HG03520 (cell line): ENCODE measurements around the gene BCL2L12.
A peak's percentile ranks its signal among the peaks of the same experiment; 100 is the strongest.

Source experiments
- ATAC-seq: cut with Tn5 transposase; IDR thresholded peaks from one replicate; pipeline ENCODE4 v1.9.1; 2021; ENCODE audit warnings: mild to moderate bottlenecking, moderate library complexity; ENCODE audit not compliant: unreplicated experiment

BCL2L12 gene

GRCh38 chr19:49662011-49662410, 3.7 kb upstream of the BCL2L12 start:
- no peak for ATAC-seq

DNA sequence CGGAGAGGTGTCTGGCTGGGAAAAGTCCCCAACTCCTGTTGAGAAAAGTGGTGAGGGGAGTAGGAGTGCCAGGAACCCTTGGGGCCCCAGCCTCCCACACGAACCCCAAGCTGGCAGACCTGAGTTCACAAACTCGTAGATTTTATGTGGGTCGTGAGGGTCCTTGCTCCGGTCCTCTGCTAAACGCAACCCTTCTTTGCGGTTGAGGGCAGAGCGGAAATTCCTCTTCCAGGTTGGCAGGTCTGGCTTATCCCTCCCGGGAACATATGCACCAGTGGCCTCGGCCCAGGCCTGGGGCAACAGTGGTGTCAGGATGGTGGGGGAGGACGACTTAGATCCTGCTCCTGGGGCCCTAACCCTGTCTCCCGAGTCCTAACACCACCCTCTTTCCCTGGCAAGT, 2.5 kb upstream of the BCL2L12 start:
- no peak for ATAC-seq

- ATAC-seq: no peak
These were observed 1.3 kb upstream of the BCL2L12 start for GRCh38 chr19:49664171-49665035.

GRCh38 chr19:49665036-49665350, 740 bp upstream of the BCL2L12 start:
- ATAC-seq: no peak

DNA sequence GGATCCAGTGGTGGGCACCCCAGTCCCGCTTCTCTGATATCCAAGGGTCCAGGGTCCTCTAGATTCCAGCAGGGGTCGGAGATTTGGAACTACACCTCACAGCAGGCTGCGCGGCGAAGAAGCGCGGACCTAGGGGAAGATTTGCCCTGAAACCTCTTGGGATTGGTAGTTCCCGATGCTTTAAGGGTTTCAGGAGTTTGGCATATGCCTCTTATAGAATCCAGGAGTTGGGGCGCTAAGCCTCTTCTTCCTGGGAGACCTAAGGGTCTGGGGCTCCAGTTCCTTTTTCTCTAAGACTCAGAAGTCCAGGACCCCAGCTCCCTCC, 349 bp downstream of the BCL2L12 start:
- ATAC-seq: no peak

GRCh38 chr19:49667473-49667872, 1.7 kb downstream of the BCL2L12 start:
- no peak for ATAC-seq

GRCh38 chr19:49669516-49669915, 3.8 kb downstream of the BCL2L12 start:
- ATAC-seq: no peak

DNA sequence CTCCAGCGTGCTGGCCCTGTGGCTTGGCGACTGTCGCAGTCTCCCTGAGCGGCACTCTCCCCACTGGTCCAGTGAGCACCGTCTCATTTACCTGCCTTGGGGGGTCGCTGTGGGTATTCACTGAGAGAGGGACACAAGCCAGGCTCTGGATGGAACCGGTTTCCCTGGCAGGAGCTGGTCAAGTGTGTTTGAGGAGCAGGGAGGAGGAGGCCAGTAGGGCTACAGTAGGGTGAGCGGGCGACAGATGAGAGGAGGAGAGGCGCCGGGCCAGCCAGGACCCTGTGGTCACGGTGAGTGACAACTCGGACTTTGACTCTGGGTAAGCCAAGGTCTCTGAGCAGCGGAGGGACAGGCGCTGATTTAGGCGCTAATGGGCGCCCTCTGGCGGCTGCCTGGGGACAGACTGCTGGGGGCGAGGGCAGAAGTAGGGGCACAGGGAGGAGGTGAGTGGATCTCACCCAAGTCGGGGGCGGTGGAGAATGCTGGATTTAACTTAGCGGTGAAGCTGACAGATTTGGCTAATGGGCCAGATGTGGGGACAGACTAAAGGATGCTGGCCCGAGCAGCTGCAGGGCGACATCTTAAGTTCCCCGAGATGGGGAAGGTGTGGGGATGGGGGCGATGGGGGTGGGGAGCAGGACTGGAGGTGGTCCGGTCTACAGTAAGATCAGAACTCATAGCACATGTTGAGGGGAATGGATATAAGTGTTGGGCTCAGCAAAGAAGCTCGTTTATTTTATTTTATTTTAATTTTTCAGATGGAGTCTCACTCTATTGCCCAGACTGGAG, 6.6 kb downstream of the BCL2L12 start:
- ATAC-seq: no peak

GRCh38 chr19:49676136-49676783, 10.5 kb downstream of the BCL2L12 start:
- peak; percentile 17 for ATAC-seq

DNA sequence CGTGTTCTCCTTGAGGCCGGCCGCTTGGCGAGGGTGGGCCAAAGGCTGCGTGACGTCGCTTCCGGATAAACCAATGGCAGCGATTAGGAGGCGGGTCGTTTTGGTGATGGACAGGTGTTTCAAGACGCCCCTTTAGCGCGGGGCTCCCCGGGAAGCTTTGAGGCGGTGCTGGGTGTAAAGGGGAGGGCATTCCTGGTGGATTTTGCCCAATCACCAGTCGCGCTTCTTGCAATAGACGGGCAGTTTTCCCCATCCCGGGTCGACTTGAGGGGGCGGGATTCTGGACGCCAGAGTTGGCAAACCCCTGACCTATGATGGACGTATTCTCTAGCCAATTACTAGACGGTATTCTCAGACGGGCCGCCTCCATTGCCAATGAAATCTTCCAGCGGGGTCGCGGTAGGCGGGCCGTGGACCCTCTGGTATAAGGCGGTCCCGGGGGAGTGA, 11.1 kb downstream of the BCL2L12 start:
- ATAC-seq: peak; percentile 62

GRCh38 chr19:49677231-49677900, 11.6 kb downstream of the BCL2L12 start, which contains the start of gene PRMT1:
Gene PRMT1, plus strand, starts transcription at chr19:49677271. Its CDS starts 10 bp downstream, at chr19:49677281.
- no peak for ATAC-seq

DNA sequence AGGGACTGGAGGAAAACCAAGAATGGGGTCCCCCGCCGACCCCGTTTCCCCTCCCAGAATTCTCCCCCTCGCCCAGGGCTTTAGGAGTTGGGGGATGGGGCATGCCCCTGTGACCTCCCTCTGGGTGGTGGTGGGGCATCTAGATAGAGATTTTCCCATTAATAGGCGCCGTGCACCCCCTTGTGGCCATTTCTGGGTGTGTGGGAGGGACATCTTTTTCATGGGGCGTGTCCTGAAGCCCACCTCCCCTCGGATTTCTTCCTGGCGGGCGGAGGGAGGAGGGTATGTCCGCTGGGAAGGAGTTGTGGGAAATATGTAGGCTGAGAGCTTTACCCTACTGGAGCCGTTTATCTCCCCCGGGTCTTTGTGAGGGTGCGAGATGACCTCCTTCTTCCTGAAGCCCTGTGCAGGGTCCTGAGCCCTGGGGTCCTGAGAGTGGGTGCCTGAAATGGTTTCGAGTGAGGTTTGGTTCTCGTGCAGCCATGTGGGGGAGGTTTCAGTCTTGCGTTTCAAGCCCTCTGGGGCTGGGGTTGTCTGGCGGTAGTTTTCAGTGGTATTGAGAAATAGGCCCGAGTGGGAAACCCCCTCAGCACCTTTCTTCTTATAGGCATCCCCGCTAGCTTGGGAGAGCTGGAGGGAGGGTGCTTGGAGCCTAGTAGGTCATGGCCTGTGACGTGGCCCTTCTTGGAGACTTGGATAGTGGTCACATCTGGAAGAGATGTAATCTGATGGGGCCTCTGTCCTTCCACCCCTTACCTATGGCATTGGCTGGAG, 12.4 kb downstream of the BCL2L12 start:
- ATAC-seq: no peak

GRCh38 chr19:49678985-49679770, 13.4 kb downstream of the BCL2L12 start:
- no peak for ATAC-seq

GRCh38 chr19:49679771-49680413, 14.2 kb downstream of the BCL2L12 start:
- no peak for ATAC-seq

DNA sequence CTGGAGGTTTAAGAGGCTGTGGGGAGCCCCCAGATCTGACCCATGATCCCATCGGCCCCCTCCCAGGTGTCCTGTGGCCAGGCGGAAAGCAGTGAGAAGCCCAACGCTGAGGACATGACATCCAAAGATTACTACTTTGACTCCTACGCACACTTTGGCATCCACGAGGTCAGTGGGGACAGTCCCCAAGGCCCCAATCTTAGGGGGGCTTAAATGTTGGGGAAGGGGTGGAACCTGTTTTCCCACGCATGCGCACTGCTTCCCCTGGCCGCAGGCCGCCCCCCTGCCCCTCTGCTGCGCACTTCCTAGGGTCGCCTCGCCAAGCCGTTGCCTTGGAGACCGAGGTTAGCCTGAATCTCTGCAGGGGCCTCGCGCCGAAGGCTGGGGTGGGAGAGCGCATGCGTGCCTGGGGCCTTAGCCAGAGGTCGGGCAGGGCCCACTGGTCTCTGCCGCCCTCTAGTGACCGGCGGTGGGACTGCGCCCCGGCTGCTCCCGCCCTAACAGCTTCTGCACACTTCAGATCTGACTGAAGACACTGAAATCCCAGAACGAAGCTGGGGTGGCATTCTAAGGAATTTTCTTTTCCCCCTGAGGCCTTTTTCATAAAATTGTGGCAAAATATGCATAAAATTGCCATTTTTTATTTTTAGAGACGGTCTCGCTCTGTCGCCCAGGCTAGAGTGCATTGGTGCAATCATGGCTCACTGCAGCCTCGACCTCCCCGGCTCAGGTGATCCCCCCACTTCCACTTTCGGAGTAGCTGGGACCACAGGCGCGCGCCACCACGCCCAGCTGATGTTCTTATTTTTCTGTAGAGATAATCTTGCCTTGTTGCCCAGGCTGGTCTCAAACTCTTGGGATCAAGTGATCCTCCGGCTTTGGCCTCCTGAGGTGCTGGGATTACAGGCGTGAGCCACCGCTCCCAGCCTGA, 15.0 kb downstream of the BCL2L12 start:
- no peak for ATAC-seq

- no peak for ATAC-seq
These were observed 16.1 kb downstream of the BCL2L12 start for GRCh38 chr19:49681830-49682229.

DNA sequence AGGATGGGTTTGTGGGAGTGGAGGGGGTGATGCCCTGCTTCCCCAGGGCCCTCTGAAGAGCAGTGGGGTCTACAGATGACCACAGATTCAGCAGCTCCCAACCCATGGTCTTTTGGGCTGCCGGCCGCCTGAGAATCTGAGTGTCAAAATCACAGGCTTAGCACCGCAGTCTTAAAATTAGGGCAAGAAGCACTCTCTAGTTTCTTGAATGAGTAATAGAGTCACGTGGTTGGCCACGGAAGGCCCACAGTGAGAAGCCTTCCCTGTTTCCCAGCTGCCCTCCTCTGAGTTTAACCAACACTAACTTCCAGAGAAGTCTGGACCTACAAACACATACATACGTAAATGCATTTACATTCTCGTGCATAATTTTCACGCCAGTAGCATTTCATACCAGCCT, 16.5 kb downstream of the BCL2L12 start:
- no peak for ATAC-seq

- no peak for ATAC-seq
These were observed 18.1 kb downstream of the BCL2L12 start for GRCh38 chr19:49683814-49684250.
